ENCODE measurements around the gene EHMT1. TPM values are rescaled to one million over a fixed set of nuclear protein-coding genes. Genes with fewer than 3 reads are reported as not detected.

Gene EHMT1
- total and polyA plus RNA-seq, 9 of the 15 experiments (the other 6 are each of a cell fraction or from before 2014, with no cell fraction given): 2.2 to 76.0 (median 36.4) TPM

DNA sequence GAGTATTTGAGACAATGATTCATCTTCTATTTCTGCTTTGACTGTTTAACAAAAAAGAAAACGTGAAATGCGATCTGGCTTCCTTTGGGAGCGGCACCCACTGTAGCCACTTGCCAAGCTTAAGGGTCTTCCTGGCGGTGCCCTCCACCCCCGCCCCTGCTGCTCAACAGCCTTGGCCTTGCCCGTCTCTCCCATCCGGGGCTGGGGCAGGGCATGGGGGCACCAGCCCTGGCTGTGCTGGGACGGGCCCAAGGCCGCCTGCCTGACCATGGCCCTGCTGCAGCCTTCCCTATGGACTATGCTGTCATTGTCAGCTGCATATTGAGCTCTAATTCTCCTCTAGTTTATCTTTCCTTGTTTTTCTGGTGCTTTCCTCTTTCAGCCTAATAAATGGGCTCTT lies 143.0 kb downstream of the EHMT1 start:
- no peak for ATAC-seq

More for the DNA sequence above, 143.0 kb downstream of the EHMT1 start:
- POLR2A ChIA-PET: interaction anchor here (0.8 kb wide), 1 partner anchor 14 kb away, joined by 3 read pairs; no protein-coding TSS in a partner anchor
- BruUV-seq (replicated peaks): no TSS peak
- intact Hi-C loops (cut with micrococcal nuclease): no loop called here
- no peaks in the 10 kb centered on the region for H4K20me1 ChIP-seq (replicated peaks; ENCODE audit: control insufficient read depth, insufficient read depth, low read length)
- H3K9ac ChIP-seq (ENCODE audit: insufficient read depth in 1 of 2, low read depth in 2 of 2, low read length in 2 of 2): peak overlapping the region in 1 of 2 experiments; percentile 36; a peak in 1 of 4 replicates
- in situ Hi-C loops (cut with MboI): no loop called here
- no peaks in the 10 kb centered on the region for H3K9me3 ChIP-seq (replicated peaks; ENCODE audit: control insufficient read depth, insufficient read depth, low read depth, low read length)
- H3K27me3 ChIP-seq (ENCODE audit: control insufficient read depth in 2 of 2, insufficient read depth in 2 of 2, low read length in 2 of 2): no peaks in the 10 kb centered on the region
- CTCF ChIA-PET (ENCODE audit: low intra/inter-chr PET ratio): no interaction called here
- peaks cover 0 to 6% of the 10 kb centered on the region in 2 experiments; a peak in 1 of 5 replicates for H3K4me1 ChIP-seq (replicated peaks in 1 of 2; ENCODE audit: control insufficient read depth in 2 of 2, insufficient read depth in 2 of 2, low read length in 2 of 2)
- H3K79me2 ChIP-seq (ENCODE audit: control insufficient read depth, insufficient read depth, low read length): no peaks in the 10 kb centered on the region; the same call in 2 of the 3 replicates
- no peaks in the 10 kb centered on the region for H3K9me1 ChIP-seq (ENCODE audit: control insufficient read depth, insufficient read depth, low read length)
- H2AFZ ChIP-seq (ENCODE audit: low read depth, low read length): no peak overlapping the region
- 90% methylated on average over 9 of the region's 9 CpGs for WGBS (ENCODE audit: insufficient coverage, low coverage, missing lambda C conversion rate)
- no peak overlapping the region for H3K4me2 ChIP-seq (ENCODE audit: insufficient read depth, low read length)
- no peak overlapping the region for H3K4me3 ChIP-seq
- H3K27ac ChIP-seq (ENCODE audit: extremely low read depth, low read depth, low read length): no peak overlapping the region
- TF ChIP-seq ZNF184 (CRISPR knock-in tag; IDR thresholded peaks at IDR 0.05) (no peak), KAT8 (IDR thresholded peaks at IDR 0.05; ENCODE audit: low read depth) (no peak), MAFK (IDR thresholded peaks at IDR 0.05; ENCODE audit: low read length) (no peak), SNIP1 (IDR thresholded peaks at IDR 0.05; ENCODE audit: low read depth) (no peak), NBN (IDR thresholded peaks at IDR 0.05; ENCODE audit: low read depth) (no peak), U2AF2 (optimal IDR thresholded peaks at IDR 0.05; ENCODE audit: low read depth, low read length) (no peak), FIP1L1 (IDR thresholded peaks at IDR 0.05; ENCODE audit: low read depth, low read length, poor library complexity, severe bottlenecking) (no peak), ZNF134 (CRISPR knock-in tag; conservative IDR thresholded peaks at IDR 0.05) (no peak), SUPT5H (IDR thresholded peaks at IDR 0.05) (no peak), CCNT2 (IDR thresholded peaks at IDR 0.05; ENCODE audit: borderline replicate concordance, extremely low read depth, insufficient read length, low read depth, low read length) (no peak), CHD2 (IDR thresholded peaks at IDR 0.05; ENCODE audit: low read depth, low read length) (no peak), ARHGAP35 (IDR thresholded peaks at IDR 0.05; ENCODE audit: partially characterized antibody) (no peak), MYBL2 (IDR thresholded peaks at IDR 0.05; ENCODE audit: low read depth) (no peak), MYBL2 (CRISPR knock-in tag; IDR thresholded peaks at IDR 0.05; ENCODE audit: borderline replicate concordance) (no peak)
- TF ChIP-seq, protein P1, sequence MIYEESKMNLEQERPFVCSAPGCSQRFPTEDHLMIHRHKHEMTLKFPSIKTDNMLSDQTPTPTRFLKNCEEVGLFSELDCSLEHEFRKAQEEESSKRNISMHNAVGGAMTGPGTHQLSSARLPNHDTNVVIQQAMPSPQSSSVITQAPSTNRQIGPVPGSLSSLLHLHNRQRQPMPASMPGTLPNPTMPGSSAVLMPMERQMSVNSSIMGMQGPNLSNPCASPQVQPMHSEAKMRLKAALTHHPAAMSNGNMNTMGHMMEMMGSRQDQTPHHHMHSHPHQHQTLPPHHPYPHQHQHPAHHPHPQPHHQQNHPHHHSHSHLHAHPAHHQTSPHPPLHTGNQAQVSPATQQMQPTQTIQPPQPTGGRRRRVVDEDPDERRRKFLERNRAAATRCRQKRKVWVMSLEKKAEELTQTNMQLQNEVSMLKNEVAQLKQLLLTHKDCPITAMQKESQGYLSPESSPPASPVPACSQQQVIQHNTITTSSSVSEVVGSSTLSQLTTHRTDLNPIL (CRISPR knock-in tag; IDR thresholded peaks at IDR 0.05): no peak
- TF ChIP-seq, protein P2, sequence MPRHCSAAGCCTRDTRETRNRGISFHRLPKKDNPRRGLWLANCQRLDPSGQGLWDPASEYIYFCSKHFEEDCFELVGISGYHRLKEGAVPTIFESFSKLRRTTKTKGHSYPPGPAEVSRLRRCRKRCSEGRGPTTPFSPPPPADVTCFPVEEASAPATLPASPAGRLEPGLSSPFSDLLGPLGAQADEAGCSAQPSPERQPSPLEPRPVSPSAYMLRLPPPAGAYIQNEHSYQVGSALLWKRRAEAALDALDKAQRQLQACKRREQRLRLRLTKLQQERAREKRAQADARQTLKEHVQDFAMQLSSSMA (CRISPR knock-in tag; IDR thresholded peaks at IDR 0.05): no peak
- TF ChIP-seq, protein P3, sequence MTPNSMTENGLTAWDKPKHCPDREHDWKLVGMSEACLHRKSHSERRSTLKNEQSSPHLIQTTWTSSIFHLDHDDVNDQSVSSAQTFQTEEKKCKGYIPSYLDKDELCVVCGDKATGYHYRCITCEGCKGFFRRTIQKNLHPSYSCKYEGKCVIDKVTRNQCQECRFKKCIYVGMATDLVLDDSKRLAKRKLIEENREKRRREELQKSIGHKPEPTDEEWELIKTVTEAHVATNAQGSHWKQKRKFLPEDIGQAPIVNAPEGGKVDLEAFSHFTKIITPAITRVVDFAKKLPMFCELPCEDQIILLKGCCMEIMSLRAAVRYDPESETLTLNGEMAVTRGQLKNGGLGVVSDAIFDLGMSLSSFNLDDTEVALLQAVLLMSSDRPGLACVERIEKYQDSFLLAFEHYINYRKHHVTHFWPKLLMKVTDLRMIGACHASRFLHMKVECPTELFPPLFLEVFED (CRISPR knock-in tag; conservative IDR thresholded peaks at IDR 0.05): no peak
- TF ChIP-seq, protein P4, sequence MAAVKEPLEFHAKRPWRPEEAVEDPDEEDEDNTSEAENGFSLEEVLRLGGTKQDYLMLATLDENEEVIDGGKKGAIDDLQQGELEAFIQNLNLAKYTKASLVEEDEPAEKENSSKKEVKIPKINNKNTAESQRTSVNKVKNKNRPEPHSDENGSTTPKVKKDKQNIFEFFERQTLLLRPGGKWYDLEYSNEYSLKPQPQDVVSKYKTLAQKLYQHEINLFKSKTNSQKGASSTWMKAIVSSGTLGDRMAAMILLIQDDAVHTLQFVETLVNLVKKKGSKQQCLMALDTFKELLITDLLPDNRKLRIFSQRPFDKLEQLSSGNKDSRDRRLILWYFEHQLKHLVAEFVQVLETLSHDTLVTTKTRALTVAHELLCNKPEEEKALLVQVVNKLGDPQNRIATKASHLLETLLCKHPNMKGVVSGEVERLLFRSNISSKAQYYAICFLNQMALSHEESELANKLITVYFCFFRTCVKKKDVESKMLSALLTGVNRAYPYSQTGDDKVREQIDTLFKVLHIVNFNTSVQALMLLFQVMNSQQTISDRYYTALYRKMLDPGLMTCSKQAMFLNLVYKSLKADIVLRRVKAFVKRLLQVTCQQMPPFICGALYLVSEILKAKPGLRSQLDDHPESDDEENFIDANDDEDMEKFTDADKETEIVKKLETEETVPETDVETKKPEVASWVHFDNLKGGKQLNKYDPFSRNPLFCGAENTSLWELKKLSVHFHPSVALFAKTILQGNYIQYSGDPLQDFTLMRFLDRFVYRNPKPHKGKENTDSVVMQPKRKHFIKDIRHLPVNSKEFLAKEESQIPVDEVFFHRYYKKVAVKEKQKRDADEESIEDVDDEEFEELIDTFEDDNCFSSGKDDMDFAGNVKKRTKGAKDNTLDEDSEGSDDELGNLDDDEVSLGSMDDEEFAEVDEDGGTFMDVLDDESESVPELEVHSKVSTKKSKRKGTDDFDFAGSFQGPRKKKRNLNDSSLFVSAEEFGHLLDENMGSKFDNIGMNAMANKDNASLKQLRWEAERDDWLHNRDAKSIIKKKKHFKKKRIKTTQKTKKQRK (IDR thresholded peaks at IDR 0.05; ENCODE audit: borderline replicate concordance, low read depth, low read length): no peak
- no peak for DNase-seq (ENCODE audit: extremely low read depth in 1 of 4, low spot score in 3 of 4)
- no peak for FAIRE-seq
- peaks cover 85% of the 10 kb centered on the region for H3K36me3 ChIP-seq (ENCODE audit: control insufficient read depth, insufficient read depth, low read length)
